Stimulated activated CD8-positive, alpha-beta memory T cell treated with anti-CD3 and anti-CD28 coated beads, Interleukin-15, amount 100 ng/mL, for 1 hour (primary cell): Measurements from ENCODE around the gene FOXP1.

Source experiments
- DNase-seq: peaks from one replicate; pipeline ENCODE4 v3.0.0-alpha.2; 2020; ENCODE audit warnings: low read depth

Gene FOXP1

DNA sequence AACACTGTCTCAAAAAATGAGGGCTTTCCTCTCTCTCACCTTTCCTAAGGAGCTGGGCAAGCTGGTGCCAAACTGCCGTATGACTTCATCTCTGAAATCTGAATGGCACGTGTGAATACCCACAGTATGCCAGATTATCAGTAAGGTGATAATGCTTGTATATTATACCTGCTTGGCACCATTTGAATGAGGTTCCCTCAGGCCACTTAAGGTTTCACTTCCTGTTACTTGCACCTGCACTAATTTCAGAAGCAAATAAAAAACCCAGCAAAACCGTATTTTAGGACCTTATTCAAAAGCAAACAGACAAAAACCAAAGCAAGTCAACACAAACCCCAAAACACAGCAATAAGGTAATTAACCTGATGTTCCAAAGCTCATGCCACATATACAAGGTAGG, 19.7 kb downstream of the FOXP1 start:
- no peak for DNase-seq

DNA sequence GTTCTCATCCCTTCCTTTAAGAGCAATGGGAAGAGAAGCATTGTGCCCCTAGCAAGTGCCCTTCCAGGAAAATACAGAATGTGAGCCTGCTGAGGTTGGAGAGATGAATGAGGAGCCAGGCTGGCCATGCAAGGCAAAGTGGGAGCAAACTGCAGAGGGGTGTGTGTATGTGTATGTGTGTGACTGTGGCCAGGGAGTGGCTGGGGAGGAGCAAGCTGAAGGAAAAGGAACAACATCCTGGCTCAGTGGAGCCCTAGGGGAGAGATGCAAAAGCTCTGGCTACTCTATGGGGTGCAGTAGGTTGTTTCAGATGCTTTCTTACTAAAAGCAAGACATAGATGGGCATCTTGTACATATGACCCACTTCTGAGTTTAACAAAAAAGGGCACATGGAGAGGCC, 20.6 kb downstream of the FOXP1 start:
- no peak for DNase-seq

DNA sequence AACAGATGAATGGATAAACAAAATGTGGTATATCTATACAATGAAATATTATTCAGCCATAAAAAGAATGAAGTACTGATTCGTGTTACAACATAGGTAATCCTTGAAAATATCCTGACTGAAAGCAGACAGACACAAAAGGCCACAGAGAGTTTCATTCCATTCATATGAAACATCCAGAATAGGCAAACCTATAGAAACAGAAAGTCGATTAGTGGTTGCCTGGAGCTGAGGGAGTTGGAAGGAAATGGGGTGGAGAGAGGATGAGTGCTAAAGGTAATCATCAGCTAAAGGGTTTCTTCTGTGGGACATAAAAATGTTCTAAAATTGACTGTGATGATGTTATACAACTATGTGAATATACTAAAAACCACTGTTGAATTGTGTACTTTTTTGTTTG, 22.9 kb downstream of the FOXP1 start:
- no peak for DNase-seq

DNA sequence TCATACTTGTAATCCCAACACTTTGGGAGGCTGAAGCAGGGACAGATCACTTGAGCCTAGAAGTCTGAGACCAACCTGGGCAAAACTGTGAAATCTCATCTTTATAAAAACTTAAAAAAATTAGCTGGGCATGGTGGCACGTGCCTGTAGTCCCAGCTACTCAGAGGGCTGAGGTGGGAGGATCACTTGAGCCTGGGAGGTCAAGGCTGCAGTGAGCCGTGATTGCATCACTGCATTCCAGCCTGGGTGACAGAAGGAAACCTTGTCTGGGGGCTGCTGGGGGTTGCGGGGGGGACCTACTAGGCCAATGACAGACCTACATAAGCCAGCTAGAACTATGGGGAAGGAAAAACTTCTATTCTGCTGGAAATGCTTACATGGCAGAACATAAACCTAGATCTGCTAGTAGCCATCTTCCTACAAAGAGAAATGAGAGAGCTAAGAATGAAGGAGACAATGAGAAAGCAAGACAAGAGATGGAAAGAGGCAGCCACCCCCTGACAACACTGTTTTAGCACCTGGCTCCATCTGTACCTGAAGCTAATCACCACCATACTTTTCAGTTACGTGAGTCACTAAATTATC, 23.9 kb downstream of the FOXP1 start:
- DNase-seq, result no peak

DNA sequence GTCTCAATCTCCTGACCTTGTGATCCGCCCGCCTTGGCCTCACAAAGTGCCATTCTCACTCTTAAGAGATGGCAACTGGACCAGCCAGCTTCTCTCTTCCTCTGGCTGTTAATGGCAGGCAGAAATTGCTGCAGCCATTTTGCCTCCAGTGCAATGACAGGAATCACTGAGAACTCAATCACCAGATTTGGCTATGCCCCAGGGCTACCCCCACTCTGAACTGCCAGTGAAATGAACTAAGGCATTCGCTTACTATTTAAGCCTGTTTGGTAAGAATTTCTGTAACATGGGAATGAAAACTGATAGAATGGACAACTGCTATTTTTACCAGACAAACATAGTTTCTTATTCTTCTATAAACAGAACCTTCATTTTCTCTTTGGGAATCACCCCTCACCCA, 24.5 kb downstream of the FOXP1 start:
- DNase-seq, result no peak

DNA sequence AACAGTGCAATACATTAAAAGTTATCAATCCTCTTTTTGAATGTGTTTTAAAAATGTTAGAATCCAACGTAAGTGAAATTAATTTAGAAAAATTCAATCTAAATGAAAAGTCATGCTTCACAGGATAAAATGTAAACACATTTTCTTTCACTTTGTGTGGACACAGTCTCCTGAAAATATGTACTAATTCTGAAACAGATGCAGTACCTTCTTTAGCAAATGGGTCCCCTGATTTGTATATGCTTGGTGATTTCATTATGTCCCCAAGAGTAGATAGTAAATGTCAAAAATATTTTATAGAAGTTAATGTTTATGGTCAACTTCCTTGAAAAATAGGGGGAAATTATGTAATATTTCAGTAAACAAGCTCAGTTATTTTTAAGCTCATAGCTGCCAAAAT, 28.9 kb downstream of the FOXP1 start:
- no peak for DNase-seq

DNA sequence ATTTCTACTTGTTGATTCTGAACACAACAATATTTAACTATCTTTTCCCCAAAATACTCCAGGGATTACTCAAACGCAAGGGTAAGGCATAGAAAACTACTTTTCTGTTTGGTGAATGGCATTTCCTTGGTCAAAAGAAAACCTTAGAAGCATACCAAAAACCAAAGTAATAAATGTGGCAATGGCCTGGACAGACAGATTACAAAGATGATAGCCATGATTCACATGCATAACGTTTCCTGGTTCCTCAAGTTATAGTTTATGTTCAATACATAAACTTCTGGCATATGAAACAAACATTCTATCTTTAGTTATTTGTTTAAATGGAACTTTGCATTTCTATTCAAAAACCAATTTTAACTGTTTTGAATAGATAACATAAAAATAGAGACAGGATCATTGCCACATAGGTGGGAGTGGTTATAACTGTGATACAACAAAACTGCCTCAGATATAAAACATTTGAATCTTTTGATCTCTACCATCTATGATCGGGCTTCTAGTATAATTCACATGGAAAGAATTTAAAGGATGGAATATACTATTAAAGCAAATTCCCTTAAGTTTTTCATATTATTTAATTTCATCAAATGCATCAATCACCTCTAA, 32.1 kb downstream of the FOXP1 start:
- no peak for DNase-seq

DNA sequence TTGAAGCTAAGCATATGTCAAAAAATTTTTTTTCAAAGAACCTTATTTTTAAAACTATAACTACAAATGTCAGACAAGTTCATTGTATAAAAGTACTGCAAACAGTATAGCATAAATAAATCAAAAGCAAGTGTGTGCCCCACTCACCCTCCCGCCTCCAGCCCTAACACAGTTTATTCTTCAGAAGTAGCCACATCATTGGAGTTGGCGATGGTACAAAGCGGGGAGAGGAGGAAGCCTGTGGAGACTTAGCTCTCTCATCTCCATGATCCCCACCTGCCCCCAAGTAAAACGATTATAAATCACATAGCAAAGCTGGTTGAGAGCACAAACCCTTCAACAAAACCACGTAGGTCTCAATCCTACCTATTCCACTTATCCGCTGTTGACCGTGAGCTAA, 33.6 kb downstream of the FOXP1 start:
- DNase-seq, result no peak

DNA sequence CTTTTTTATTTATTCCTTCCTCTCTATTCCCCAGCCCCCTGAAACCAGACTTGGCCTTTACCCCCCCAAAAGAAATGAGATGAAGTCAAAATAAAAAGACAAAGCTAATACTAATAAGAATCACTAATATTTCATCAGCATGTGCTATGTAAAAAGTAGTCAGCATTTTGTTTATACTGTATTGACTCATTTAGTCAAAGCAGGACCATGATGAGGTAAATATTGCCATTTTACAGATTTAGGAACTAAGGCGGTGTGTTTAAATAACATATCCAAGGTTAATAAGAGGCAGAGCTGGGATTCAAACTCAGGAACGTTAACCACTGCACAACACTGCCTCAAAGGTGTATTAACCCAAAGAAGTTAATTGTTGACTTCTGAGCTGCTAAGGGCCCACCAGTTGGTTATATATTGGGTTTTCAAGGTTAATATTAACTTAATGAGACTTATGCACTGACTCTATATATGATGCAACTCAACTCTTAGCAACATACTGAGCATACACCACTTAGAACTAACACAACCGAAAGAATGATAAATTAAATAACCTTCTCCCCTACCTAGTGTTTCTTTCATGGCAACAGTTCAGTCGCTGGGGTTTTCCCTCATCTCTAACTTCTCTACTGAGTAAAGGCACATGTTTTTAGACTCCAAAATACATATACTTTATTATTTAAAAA, 34.7 kb downstream of the FOXP1 start:
- DNase-seq, result no peak

DNA sequence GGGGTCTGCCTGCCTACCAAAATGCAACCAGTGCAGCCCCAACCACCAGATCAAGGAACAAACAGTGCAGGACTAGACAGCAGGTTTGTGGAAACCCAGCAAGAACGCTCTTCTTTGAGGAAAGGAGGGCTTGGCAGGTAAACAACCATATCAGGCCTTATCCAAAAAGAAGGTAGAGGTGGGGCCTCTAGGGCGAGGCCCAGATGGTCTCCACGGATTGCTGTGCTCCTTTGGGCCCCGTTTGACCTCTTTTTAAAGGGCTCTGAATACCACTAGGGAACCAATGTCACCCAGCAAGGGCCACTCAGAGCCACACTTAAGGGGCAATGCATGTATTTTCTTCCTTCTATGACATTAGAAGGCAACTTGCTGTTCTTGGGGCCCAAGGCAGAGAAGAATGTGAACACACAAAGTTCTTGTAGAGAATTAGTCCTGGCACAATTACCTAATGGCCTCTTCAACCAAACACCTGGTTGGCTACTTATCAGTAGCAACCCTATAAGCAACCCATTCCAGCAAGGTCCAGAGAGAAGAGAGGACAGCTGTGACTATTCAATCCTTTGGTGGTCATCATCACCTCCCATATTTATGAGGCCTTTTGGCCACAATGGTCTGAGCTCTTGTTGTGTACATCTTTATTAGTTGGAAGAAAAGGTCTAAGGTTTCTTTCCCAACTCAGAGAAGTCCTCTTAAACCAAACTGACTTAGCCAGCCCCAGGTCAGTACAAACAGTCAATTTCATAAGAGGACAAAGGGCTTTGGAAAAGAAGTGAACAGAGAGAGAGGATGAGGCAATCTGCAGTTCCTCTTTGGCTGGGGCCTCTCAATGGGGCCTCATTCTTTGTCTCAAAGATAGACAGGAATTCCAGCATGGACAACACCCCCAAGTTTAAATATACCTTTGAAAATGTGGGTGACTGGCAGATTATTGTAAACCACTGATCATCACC, 36.0 kb downstream of the FOXP1 start:
- DNase-seq, result no peak

DNA sequence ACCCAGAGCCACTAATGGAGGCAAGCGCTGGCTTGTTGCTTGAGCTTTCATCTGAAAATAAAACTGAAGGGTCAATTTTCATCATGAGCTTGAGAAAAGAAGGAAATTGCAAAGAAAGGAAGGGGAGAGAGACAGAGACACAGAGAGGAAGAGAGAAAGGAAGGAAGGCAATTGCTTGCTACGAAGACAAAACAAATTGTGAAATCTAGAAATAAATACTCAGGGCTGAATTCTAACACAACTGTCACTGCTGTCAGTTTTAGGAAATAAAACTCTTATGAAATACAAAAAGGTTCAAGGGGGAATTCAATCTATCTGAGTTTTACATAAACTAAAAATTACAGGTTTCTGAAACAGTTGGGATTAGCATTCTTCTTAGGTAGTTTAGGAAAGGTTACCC, 36.7 kb downstream of the FOXP1 start:
- DNase-seq, result no peak

DNA sequence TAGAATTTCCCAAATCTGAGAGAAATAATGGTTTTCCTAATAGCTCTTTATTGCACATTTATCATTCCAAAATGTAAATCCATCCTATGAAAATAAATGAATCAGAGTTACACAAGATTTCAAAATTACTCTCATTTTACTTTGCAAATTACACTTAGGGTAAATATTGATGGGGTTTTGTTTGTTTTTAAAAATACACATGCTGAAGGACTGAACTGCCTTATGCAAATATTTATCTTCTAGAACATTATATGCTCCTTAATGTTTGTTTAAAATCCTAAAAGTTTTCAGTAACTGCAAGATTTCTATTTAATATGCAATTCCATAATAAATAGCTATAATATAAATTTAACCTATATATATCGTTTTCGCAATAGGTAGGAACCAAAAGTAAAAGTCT, 38.2 kb downstream of the FOXP1 start:
- no peak for DNase-seq

DNA sequence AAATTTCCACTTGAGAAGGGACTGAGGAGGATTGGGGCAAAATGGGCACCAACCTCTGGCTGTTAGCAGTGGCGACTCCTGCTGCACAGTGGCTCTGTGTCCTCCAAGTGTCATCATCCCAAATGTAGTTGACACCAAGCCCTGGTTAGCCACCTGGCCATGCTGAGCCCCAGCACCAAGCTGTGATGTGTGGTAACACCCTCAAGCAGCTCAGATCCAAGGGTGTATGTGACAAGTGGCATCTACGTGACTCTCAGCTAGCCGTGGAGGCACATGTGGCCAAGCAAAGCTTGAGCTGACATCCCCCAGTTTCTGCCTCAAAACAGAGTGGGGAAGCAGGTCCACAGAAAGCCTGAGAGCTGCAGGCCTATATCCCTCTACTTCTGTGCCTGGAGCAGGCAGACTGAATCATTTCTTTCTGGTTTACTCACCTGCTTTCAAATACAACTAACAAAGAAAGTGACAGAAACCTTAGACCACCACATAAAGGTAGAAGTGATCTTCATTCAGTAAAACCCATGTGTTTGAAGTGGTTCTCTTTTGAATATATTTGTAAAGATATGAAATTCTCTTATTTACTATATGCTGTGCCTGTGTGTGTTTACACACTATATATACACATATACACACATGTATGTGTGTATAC, 40.0 kb downstream of the FOXP1 start:
- DNase-seq, result no peak

DNA sequence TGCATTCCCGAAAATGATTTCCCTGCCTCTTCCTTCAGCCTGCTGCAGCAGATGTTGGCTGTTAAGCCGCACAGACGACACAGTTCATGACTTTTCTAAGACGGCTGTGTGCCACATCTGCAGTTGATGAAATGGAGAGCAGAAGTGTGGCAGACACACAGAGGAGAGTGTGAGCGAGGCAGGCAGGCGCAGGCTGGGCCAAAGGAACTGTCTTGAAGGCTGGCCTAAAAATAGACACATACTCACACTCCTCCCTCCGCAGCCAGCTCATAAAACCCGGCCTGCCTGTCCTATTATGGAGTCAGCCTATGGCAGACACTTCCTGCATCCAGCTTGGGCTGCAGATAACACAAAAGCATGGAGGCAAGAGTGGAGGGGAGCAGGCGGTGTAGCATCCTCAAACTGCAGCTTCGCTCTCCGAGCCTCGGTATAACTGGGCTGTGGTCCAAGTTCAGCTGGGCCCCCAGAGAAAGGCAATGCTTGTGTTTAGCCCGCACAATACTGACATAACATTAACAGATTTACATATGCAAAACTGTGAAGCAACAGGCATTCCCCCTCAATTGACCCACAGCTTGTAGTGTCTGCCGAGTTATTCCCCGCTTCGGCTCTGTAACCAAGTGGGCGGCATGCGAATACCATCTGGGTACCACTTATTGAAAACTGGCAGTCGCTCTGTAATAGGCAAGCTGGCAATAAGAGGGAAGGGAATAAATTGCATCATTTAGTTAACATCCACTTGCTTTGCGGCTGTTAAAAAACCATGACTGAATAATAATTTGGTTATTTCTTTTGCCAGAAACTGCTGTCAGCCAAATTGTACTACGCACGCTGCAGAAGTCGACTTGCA, 40.8 kb downstream of the FOXP1 start:
- DNase-seq, result no peak

DNA sequence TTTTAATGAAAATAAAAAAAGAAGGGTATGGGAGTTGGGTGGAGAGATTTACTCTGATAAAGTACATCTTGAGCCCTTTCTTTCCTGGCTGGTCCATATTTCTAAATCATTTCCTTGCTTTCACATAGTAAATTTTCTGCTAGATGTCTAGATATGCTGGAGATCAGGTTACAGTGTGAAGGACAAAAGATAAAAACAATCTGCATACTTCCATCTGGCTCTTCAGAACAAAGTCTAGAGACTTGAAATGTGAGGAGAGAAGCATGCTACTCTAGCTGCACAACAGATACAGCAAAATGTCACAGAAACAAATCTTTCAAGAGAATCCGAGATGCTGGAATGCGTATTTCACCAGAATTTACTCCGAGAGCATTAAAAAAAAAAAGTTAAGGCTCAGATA, 42.2 kb downstream of the FOXP1 start:
- no peak for DNase-seq

DNA sequence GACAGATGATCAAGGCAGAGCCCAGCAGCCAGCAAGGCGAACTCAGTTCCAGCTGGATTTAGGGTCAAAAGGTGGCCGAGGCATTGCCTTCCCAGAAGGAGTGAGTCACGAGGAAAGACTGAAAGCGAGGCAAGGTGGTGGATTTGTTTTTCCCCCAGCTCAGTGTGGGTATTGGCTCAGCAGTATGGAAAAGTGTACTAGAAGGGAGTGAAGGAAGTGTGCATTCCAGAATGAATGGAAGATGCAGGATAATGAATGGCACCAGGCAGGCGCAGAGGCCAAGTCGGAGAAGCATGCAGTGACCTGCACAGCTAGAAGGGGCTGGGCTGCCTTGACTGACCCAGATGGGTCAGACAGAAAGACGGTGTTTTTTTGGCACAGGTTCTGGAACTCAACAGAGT, 46.3 kb downstream of the FOXP1 start:
- DNase-seq, result no peak

DNA sequence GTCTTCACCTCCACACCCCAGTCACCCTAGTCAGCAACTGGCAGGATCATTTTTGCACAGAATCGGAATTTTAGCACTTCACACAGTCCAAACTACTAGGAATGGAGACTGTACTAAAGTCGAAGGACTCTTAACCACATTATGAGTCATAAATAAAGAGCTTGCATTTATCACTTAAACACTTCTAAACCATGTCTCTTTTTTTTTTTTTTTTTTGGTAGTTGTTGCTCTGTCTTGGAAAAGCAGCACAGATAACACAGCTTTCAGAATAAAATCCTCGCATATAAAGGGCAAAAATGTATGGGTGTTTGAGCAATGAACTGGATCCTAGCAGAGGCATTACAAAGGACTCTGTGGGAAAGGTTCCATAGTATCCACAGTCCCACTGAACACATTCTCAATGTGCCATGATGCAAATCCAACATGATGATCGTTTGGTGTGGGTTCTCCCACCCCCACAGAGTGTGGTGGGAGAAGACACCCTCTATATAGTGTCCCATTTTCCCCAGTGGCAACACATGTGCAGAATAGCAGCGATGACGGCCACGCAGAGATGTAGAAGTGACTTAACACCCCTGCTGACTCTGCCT, 47.1 kb downstream of the FOXP1 start:
- no peak for DNase-seq

DNA sequence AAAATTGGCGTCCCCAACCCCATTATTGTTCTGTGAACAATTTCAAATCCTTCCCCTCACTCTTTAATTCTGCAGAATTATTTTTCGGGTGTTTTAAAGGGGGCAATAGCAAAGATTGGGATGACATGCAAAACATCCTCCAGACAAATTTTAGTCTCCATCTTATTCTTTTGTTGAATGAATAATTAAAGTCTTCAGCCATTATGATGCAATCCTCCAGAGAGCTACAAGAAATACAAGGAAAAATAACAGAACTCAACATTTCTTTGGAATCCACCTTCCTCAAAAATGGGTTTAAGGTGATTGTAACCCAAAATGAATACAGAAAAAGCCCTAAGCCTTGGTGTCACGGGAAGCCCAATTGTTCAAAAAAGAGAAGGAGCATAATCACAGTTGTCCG, 49.9 kb downstream of the FOXP1 start:
- no peak for DNase-seq

DNA sequence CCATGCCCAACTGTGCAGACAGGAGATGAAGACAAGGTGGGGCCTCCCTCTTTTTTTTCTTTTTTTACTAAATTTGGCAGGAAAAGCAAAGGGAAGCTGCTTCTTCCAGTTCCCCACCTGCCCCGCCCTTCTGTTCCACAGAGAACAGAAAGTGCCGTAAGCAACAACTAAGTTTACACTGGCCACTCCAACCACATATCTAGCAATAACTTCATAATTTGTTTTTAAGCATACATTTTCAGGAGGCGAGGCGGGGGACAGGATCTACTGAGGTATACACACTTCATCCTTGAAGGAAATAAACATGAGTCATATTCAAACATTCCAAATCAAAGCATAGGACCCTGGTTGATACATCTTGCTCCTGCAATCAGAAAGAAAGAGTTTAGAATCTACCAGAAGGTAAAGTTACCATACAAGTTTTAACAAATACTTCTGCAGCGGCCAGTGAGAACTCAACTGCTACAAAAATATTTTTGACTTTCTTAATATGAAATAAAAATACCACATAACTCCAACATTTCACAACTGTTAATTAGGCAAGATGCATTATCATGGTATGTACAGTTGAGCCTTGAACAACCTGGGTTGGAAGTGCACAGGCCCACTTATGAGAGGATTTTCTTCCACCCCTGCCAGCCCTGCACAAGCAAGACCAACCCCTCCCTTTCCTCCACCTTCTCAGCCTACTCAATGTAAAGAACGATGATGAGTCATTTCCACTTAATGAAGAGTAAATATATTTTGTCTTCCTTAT, 50.7 kb downstream of the FOXP1 start:
- DNase-seq, result no peak

DNA sequence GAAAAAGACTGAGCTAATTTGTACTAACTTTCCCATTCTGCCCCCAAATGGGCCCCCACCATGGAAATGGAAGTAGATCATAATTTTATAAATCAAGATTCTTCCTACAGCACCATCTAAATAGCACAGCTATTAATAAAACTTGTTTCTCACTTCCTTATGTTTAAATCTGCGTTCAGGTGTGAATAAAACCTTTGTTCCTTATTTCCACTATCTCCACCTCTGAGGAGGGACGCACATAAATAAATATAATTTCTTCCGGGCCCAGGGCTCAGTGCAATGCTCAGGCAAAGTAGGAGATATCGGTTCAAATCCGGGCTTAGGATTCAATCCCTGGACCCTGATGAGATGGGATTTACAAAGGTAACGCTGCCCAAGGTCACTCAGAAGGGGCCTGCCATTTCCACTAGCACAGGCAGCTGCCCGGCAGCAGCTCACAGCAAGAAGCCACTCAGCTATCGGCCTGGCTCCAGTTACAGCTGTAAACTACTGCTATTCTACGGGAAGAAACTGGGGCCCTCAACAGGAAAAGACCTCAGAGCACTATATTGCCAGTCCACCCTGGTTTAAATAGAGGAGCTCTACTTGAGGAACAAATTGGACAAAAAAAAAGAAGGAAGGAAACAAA, 52.5 kb downstream of the FOXP1 start:
- DNase-seq, result no peak
